Parathyroid adenoma (tissue), 2 donors: ENCODE results near the gene SCFD2.

ENCODE experiments used
- H2AFZ ChIP-seq: fragments of 300-600 bp; sonication (generic); one replicate; pipeline ENCODE4 v1.7.0; 2017; ENCODE audit warnings: antibody characterized with exemption, mild to moderate bottlenecking
- H3K27ac ChIP-seq: fragments of 300-600 bp; sonication (generic); one replicate; pipeline ENCODE4 v1.7.0; 2017
- H3K27me3 ChIP-seq: fragments of 300-600 bp; sonication (generic); one replicate; pipeline ENCODE4 v1.7.0; 2017; ENCODE audit warnings: low read length; ENCODE audit not compliant: control insufficient read depth, insufficient read depth
- H3K36me3 ChIP-seq: fragments of 300-600 bp; sonication (generic); one replicate; pipeline ENCODE4 v1.7.0; 2017; ENCODE audit warnings: low read length; ENCODE audit not compliant: control insufficient read depth, insufficient read depth
- H3K4me1 ChIP-seq: fragments of 300-600 bp; sonication (generic); one replicate; pipeline ENCODE4 v1.7.0; 2017; ENCODE audit warnings: control low read depth
- H3K4me2 ChIP-seq: fragments of 300-600 bp; sonication (generic); one replicate; pipeline ENCODE4 v1.7.0; 2017; ENCODE audit warnings: low read length
- H3K4me3 ChIP-seq: fragments of 300-600 bp; sonication (generic); one replicate; pipeline ENCODE4 v1.7.0; 2017; ENCODE audit warnings: low read depth, low read length
- H3K79me2 ChIP-seq: fragments of 300-600 bp; sonication (generic); one replicate; pipeline ENCODE4 v1.7.0; 2017; ENCODE audit warnings: control low read depth
- H3K9ac ChIP-seq: fragments of 300-600 bp; sonication (generic); one replicate; pipeline ENCODE4 v1.7.0; 2017; ENCODE audit warnings: mild to moderate bottlenecking
- H3K9me3 ChIP-seq: fragments of 300-600 bp; sonication (generic); one replicate; pipeline ENCODE4 v1.7.0; 2017; ENCODE audit warnings: low read length; ENCODE audit not compliant: control insufficient read depth
- CTCF ChIP-seq: fragments of 300-600 bp; sonication (generic); IDR thresholded peaks from one replicate; pipeline ENCODE4 v1.7.0; 2017; ENCODE audit warnings: antibody characterized with exemption, mild to moderate bottlenecking
- donor health status: primary hyperparathyroidism.

The SCFD2 gene

GRCh38 chr4:53043891-53044650 is 321.8 kb downstream of the SCFD2 start:
- Histone ChIP-seq H3K27me3 (no peaks in the 10 kb centered on the region), H3K9me3 (no peaks in the 10 kb centered on the region), H3K9ac (no peak overlapping the region), H3K4me3 (no peak overlapping the region), H3K4me1 (no peaks in the 10 kb centered on the region), H3K79me2 (no peaks in the 10 kb centered on the region), H3K27ac (no peak overlapping the region), H2AFZ (no peak overlapping the region), H3K4me2 (no peak overlapping the region), H3K36me3 (no peaks in the 10 kb centered on the region)
- no peak for TF ChIP-seq CTCF

- Histone ChIP-seq H3K4me2 (no peak overlapping the region), H3K9ac (no peak overlapping the region), H3K79me2 (no peaks in the 10 kb centered on the region), H3K4me3 (no peak overlapping the region), H3K36me3 (no peaks in the 10 kb centered on the region), H3K9me3 (no peaks in the 10 kb centered on the region), H2AFZ (no peak overlapping the region), H3K27ac (no peak overlapping the region), H3K27me3 (no peaks in the 10 kb centered on the region), H3K4me1 (no peaks in the 10 kb centered on the region)
- TF ChIP-seq CTCF, result no peak
Measured at GRCh38 chr4:53043055-53043454, 322.8 kb downstream of the SCFD2 start.

DNA sequence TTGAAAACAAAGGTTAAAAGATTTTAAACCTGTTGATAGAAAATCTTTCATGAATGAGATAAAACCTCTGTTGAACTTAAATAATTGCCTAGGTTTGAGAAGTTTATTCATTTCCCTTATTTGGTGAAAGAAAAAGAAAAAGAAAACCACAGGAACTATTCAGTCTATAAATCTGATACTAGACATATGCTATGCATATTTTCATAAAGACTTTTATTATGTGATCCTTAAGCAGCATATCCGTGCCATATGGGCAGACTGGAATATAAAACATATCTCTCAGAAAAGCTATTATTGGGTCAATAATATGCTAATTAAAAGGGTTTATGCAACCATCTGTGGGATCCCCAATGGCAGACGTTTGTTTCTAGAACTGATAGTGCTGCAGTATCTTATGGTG is 325.0 kb downstream of the SCFD2 start:
- Histone ChIP-seq H2AFZ (no peak overlapping the region), H3K27ac (no peak overlapping the region), H3K4me2 (no peak overlapping the region), H3K27me3 (no peaks in the 10 kb centered on the region), H3K79me2 (no peaks in the 10 kb centered on the region), H3K4me3 (no peak overlapping the region), H3K9ac (no peak overlapping the region), H3K36me3 (no peaks in the 10 kb centered on the region), H3K9me3 (no peaks in the 10 kb centered on the region), H3K4me1 (no peaks in the 10 kb centered on the region)
- TF ChIP-seq CTCF, result no peak

GRCh38 chr4:53040459-53040815 is 325.4 kb downstream of the SCFD2 start:
- Histone ChIP-seq H3K9ac (no peak overlapping the region), H3K36me3 (no peaks in the 10 kb centered on the region), H3K27me3 (no peaks in the 10 kb centered on the region), H3K4me3 (no peak overlapping the region), H3K27ac (no peak overlapping the region), H3K4me2 (no peak overlapping the region), H3K9me3 (no peaks in the 10 kb centered on the region), H3K79me2 (no peaks in the 10 kb centered on the region), H3K4me1 (no peaks in the 10 kb centered on the region), H2AFZ (no peak overlapping the region)
- TF ChIP-seq CTCF, result no peak
